Adrenal gland (tissue), 12 donors: Measurements from ENCODE around the gene NOXA1. TPM values are rescaled to one million over a fixed set of nuclear protein-coding genes. Genes with fewer than 3 reads are reported as not detected.
A peak's percentile ranks its signal among the peaks of the same experiment; 100 is the strongest.
"Not testable (repeated sequence)": the region's sequence is repeated elsewhere in the genome, so short reads cannot be mapped to it uniquely, and the experiment has no call there.

Experiments used
- DNase-seq, 7 donors: peaks; one replicate each; pipeline ENCODE4 v3.0.0-alpha.2; 2019 to 2020
- H3K27ac ChIP-seq, 5 donors: fragments of 200-600 bp; sonication (generic) in 4 of 5; 1 replicate in 3 of 5; 2 replicates in 2 of 5; pipeline versions ENCODE4 v1.5.1 to v1.8.0; 2016 to 2020; ENCODE audit warnings: mild to moderate bottlenecking in 1 of 5
- H3K27me3 ChIP-seq: fragments of 200-600 bp; 2 replicates; pipeline ENCODE4 v1.8.0; 2021
- H3K36me3 ChIP-seq, 2 donors: fragments of 200-600 bp; replicated peaks in 1 of 2; 1 replicate in 1 of 2; 2 replicates in 1 of 2; pipeline versions ENCODE4 v1.5.1 to v1.8.0; 2018 to 2022
- H3K4me1 ChIP-seq, 2 donors: fragments of 200-600 bp; replicated peaks in 1 of 2; 1 replicate in 1 of 2; 2 replicates in 1 of 2; pipeline versions ENCODE4 v1.5.1 to v1.8.0; 2018 to 2021
- H3K4me3 ChIP-seq, 4 donors: fragments of 200-600 bp; sonication (generic) in 3 of 4; one replicate each; pipeline ENCODE4 v1.5.1; 2016 to 2018
- H3K9me3 ChIP-seq, 3 donors: fragments of 200-600 bp; sonication (generic) in 1 of 3; replicated peaks in 1 of 3; 1 replicate in 2 of 3; 2 replicates in 1 of 3; pipeline versions ENCODE4 v1.5.1 to v1.8.0; 2016 to 2021
- POLR2A ChIP-seq, 2 donors: fragments of 450-650 bp; IDR thresholded peaks; one replicate each; pipeline ENCODE4 v1.6.1; 2017; ENCODE audit warnings: antibody characterized with exemption in 2 of 2, mild to moderate bottlenecking in 2 of 2, moderate library complexity in 1 of 2
- WGBS, 4 donors: extraction: QIAGEN DNeasy Blood & Tissue Kit in 2 of 4; methylation state at CpG; one replicate each; pipeline versions ENCODE4 v1.1.5 to v1.1.7; 2013 to 2017; 5-methylcytosine and 5-hydroxymethylcytosine counted together
- intact Hi-C, 2 donors: fragments of 100-400 bp; cut with DNase I; formaldehyde crosslinking; loops; one replicate each; pipeline versions ENCODE4 v1.14.1 to v1.15.0; 2022 to 2023
- polyA plus RNA-seq, 3 donors: library from polyadenylated mRNA; stranded (reverse); fragments of 200-250 nt in 2 of 3; fragments of 350-450 nt in 1 of 3; fragmentation: Illumina TruSeq in 1 of 3; extraction: RNeasy Lipid Tissue Mini Kit (QIAGEN cat#74804) in 1 of 3; gene quantifications; one replicate each; pipeline ENCODE4 v1.2.3, GENCODE V29; 2013 to 2014
- total RNA-seq, 9 donors: library from RNA; depleted of rRNA in 4 of 9; stranded (reverse); fragments of >200 nt in 4 of 9; fragments of 120-200 nt in 1 of 9; fragmentation: NEBNext Ultra II Directional in 1 of 9; extraction: Animal tissue kit (Norgen Biotek cat#: 25700) in 1 of 9; gene quantifications; one replicate each; pipeline versions ENCODE4 v1.1.0 to v1.2.4, GENCODE V29; 2013 to 2023
- TF ChIP-seq, protein P1 (sequence below), 6 experiments: fragments of 450-650 bp in 4 of 6; fragments of 200-600 bp in 2 of 6; sonication (generic) in 1 of 6; IDR thresholded peaks; 1 replicate in 5 of 6; 2 replicates in 1 of 6; pipeline versions ENCODE4 v1.5.1 to v1.8.0; 2016 to 2021; ENCODE audit warnings: antibody characterized with exemption in 6 of 6, mild to moderate bottlenecking in 2 of 6, moderate library complexity in 1 of 6
- donor health status: healthy with polysubstance abuse.
- donor health status: Bipolar disorder and iron deficiency.
- donor health status: DM: yes; HTN: yes; CAD: no.
- donor health status: DM: no; HTN: no; CAD: no.
- donor health status: DM: no; HTN: no; CAD: no.
- donor health status: DM: yes; HTN: yes; CAD: no.

Gene NOXA1
- total and polyA plus RNA-seq, 12 donors: 2.9 to 50.7 (median 9.4) TPM; not detected in 1

DNA sequence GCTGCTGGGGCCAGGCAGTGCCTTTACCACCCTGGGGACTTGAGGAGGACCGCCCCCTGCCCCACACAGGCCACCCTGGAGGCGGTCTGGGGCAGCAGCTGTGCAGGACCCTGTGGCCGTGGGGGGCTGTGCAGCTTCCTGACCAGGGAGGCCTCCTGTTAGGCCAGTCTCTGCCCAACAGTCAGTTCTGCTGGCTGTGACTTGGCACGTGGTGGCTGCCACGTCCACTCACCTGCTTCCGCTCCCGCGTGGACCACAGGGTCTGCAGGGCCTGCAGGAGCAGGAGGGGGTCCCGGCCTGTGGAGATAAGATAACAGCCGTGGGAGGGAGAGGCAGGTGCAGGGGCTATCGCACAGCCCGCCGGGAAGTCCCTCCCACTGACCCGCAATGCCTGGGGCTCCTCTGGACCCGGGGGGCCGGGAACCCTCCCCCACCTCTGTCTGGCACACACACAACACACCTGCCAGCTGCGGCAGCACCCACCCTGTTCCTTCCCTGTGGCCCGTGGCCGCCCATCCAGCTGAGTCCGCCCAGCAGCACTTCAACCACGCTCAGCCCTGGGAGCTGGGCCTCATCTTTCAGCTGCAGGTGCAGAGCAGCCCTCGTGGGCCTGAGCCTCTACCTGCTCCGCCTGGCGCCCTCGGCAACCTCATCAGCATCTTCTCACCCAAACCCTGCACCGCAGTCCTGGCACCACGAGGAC lies 40.0 kb upstream of the NOXA1 start:
- Histone ChIP-seq H3K36me3 (no peaks in the 10 kb centered on the region), H3K27me3 (no peaks in the 10 kb centered on the region), H3K27ac (no peak overlapping the region), H3K4me1 (peaks cover 0 to 6% of the 10 kb centered on the region in 2 donors), H3K4me3 (no peak overlapping the region), H3K9me3 (no peaks in the 10 kb centered on the region)
- TF ChIP-seq, protein P1, sequence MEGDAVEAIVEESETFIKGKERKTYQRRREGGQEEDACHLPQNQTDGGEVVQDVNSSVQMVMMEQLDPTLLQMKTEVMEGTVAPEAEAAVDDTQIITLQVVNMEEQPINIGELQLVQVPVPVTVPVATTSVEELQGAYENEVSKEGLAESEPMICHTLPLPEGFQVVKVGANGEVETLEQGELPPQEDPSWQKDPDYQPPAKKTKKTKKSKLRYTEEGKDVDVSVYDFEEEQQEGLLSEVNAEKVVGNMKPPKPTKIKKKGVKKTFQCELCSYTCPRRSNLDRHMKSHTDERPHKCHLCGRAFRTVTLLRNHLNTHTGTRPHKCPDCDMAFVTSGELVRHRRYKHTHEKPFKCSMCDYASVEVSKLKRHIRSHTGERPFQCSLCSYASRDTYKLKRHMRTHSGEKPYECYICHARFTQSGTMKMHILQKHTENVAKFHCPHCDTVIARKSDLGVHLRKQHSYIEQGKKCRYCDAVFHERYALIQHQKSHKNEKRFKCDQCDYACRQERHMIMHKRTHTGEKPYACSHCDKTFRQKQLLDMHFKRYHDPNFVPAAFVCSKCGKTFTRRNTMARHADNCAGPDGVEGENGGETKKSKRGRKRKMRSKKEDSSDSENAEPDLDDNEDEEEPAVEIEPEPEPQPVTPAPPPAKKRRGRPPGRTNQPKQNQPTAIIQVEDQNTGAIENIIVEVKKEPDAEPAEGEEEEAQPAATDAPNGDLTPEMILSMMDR (IDR thresholded peaks at IDR 0.05): no peak
- TF ChIP-seq POLR2A (IDR thresholded peaks at IDR 0.05): no peak
- 74 to 93% (median 84%) methylated on average over 8 to 27 of the region's 27 CpGs for WGBS, 4 donors
- intact Hi-C loops: no loop called here
- peak in 2 of 7 donors; percentile 6 to 8 for DNase-seq

GRCh38 chr9:137383784-137384756 lies 39.1 kb upstream of the NOXA1 start:
- no peak for TF ChIP-seq POLR2A (IDR thresholded peaks at IDR 0.05)
- Histone ChIP-seq H3K27me3 (no peaks in the 10 kb centered on the region), H3K4me1 (peaks cover 0 to 6% of the 10 kb centered on the region in 2 donors), H3K36me3 (no peaks in the 10 kb centered on the region), H3K9me3 (no peaks in the 10 kb centered on the region), H3K27ac (no peak overlapping the region), H3K4me3 (no peak overlapping the region)
- WGBS, 4 donors: 80 to 88% (median 81%) methylated on average over 32 to 39 of the region's 39 CpGs
- DNase-seq: peak in 5 of 7 donors; percentile 51 to 62 (median 58)
- intact Hi-C loops: no loop called here

DNA sequence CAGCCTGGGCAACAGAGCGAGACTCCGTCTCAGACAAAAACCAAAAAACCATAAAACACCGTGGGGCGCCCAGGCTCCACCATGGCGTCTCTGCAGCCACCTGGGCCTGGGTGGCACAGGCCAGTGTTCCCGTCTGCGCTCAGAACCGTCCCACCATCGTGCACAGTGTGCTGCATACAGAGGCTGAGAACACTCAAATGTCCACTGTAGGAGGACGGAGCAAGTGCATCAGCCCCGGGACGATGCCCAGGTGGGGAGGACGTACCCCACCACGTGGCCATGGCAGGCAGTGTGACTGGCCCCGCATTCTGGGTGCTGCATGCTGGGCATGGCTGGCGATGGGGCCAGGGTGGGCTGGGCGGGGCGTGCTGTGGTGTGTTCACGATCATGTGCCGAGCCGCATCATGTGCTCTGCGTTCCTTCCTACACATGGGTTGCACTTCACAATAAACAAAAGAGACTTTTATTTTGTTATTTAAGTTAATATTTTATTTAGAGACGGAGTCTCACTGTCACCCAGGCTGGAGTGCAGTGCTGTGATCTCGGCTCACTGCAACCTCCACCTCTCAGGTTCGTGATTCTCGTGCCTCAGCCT lies 38.0 kb upstream of the NOXA1 start:
- Histone ChIP-seq H3K27me3 (no peaks in the 10 kb centered on the region), H3K36me3 (no peaks in the 10 kb centered on the region), H3K9me3 (no peaks in the 10 kb centered on the region), H3K4me1 (peaks cover 0 to 6% of the 10 kb centered on the region in 2 donors), H3K27ac (no peak overlapping the region), H3K4me3 (no peak overlapping the region)
- 95 to 98% (median 96%) methylated on average over 18 to 26 of the region's 26 CpGs for WGBS, 4 donors
- intact Hi-C loops: no loop called here
- TF ChIP-seq, protein P1 (IDR thresholded peaks at IDR 0.05): no peak
- TF ChIP-seq POLR2A (IDR thresholded peaks at IDR 0.05): no peak
- no peak for DNase-seq

- H3K4me1 ChIP-seq: peaks cover 4 to 14% of the 10 kb centered on the region in 2 donors
- DNase-seq, H3K27me3 ChIP-seq, H3K4me3 ChIP-seq, H3K36me3 ChIP-seq, intact Hi-C loops, H3K9me3 ChIP-seq: not testable (repeated sequence)
- WGBS, 4 donors: 81 to 89% (median 84%) methylated on average over 5 to 12 of the region's 12 CpGs
- H3K27ac ChIP-seq: peak overlapping the region in 1 of 5 donors; percentile 66
Observed at GRCh38 chr9:137386507-137387113, 36.6 kb upstream of the NOXA1 start.
